ENCODE data around the gene DDAH2. TPM values are rescaled to one million over a fixed set of nuclear protein-coding genes. Genes with fewer than 3 reads are reported as not detected.

The DDAH2 gene
- total RNA-seq, 1 donor from 2014 or later, result 142 TPM

DNA sequence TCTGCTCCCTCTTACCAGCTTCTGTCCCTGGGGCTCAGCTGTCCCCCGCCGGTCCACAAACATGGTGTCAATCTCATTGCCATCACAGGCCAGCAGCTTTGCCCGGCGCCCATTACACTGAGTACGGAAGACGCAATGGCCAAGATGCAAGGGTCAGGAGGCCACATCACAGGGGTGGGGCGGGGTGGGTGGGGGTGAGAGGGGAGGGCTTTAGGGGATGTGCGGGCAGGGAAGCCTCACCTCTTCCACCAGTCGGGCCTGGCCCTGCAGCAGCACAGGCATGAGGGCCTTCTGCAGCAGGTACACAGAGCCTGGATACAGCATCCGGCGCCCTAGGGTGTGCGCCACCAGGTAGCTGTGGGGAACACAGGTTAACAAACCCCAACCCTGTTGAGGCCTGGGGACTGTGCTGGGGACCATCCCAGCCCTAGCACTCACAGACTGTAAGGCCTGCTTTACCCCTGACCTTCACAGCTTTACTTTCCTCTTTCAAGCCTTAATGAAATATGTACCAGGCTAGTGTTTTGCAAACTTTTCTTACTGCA, 37.5 kb downstream of the DDAH2 start:
- Mint-ChIP-seq H3K36me3 (peaks cover 28% of the 10 kb centered on the region), H3K27ac (no peak overlapping the region), H3K4me3 (no peak overlapping the region), H3K9me3 (no peaks in the 10 kb centered on the region), H3K4me1 (peaks cover 8% of the 10 kb centered on the region), H3K27me3 (ENCODE audit: low read depth) (no peaks in the 10 kb centered on the region)
- TF ChIP-seq, protein P1, sequence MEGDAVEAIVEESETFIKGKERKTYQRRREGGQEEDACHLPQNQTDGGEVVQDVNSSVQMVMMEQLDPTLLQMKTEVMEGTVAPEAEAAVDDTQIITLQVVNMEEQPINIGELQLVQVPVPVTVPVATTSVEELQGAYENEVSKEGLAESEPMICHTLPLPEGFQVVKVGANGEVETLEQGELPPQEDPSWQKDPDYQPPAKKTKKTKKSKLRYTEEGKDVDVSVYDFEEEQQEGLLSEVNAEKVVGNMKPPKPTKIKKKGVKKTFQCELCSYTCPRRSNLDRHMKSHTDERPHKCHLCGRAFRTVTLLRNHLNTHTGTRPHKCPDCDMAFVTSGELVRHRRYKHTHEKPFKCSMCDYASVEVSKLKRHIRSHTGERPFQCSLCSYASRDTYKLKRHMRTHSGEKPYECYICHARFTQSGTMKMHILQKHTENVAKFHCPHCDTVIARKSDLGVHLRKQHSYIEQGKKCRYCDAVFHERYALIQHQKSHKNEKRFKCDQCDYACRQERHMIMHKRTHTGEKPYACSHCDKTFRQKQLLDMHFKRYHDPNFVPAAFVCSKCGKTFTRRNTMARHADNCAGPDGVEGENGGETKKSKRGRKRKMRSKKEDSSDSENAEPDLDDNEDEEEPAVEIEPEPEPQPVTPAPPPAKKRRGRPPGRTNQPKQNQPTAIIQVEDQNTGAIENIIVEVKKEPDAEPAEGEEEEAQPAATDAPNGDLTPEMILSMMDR (IDR thresholded peaks at IDR 0.05; ENCODE audit: unreplicated experiment), result no peak
- DNase-seq (ENCODE audit: low spot score in 2 of 2, unreplicated experiment in 2 of 2), result no peak

DNA sequence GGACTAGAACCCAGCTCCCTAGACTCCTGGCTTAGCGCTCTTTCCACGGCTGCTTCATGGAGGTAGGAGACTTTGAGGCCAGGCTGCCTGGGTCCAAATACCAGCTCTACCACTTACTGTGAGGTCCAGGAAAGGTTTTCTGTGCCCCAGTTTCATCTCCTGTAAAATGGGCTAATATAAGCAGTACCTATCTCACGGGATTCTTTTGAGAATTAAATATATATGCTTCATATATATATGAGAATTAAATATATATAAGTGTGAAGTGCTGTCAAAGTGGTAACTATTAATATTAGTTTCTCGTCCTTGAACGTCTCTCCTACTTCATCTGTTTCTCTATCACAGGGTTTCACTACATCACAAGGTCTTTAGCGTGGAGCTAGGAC, 38.0 kb downstream of the DDAH2 start:
- TF ChIP-seq, protein P1 (IDR thresholded peaks at IDR 0.05; ENCODE audit: unreplicated experiment), result no peak
- no peak for DNase-seq (ENCODE audit: low spot score in 2 of 2, unreplicated experiment in 2 of 2)
- Mint-ChIP-seq H3K36me3 (peaks cover 32% of the 10 kb centered on the region), H3K4me3 (no peak overlapping the region), H3K27me3 (ENCODE audit: low read depth) (no peaks in the 10 kb centered on the region), H3K27ac (peak overlapping the region; percentile 69), H3K4me1 (peaks cover 6% of the 10 kb centered on the region), H3K9me3 (no peaks in the 10 kb centered on the region)

DNA sequence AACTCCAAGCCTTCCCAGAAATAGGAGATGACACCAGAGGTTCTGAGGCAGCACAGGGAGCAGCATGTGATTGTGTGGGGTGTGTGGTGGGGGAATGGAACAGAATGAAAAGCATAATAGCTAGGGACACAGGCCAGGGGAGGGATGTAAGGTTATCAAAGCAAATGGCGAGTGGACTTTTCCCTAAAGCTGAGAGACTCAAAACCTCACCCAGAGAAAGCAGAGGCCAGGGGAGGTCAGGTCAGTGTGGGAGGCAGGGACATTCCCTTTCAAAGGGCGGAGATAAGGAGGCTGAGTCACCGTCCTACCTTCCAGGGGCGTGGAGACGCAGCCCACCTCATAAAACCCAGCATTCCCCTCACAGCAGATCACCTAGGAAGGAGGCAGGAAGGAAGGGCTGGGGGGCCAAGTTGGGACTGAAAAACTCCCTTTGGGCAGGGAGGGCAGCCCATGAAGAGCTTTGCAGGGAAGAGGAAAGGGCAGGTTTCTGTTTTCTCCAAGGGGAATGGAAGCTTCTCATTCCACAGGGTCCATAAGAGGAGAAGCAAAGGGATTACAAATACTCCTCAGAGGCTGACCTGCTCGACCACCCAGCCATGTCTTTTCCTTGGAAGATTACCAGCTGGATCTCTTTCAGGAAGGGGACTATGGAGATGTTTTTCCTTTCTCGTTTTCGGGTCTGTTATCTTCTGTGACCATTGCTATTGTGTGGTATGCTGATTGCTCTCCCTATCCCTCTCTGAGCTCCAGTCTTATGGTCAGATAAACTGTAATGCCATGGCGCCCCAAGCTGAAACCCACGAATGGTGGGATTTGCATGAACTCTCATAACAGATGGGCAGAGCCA, 38.6 kb downstream of the DDAH2 start:
- no peak overlapping the region for H3K4me3 Mint-ChIP-seq
- H3K9me3 Mint-ChIP-seq, result no peaks in the 10 kb centered on the region
- peak overlapping the region; percentile 69 for H3K27ac Mint-ChIP-seq
- no peak for DNase-seq (ENCODE audit: low spot score in 2 of 2, unreplicated experiment in 2 of 2)
- H3K27me3 Mint-ChIP-seq (ENCODE audit: low read depth), result no peaks in the 10 kb centered on the region
- TF ChIP-seq, protein P1 (IDR thresholded peaks at IDR 0.05; ENCODE audit: unreplicated experiment), result no peak
- peaks cover 37% of the 10 kb centered on the region for H3K36me3 Mint-ChIP-seq
- peaks cover 6% of the 10 kb centered on the region for H3K4me1 Mint-ChIP-seq

DNA sequence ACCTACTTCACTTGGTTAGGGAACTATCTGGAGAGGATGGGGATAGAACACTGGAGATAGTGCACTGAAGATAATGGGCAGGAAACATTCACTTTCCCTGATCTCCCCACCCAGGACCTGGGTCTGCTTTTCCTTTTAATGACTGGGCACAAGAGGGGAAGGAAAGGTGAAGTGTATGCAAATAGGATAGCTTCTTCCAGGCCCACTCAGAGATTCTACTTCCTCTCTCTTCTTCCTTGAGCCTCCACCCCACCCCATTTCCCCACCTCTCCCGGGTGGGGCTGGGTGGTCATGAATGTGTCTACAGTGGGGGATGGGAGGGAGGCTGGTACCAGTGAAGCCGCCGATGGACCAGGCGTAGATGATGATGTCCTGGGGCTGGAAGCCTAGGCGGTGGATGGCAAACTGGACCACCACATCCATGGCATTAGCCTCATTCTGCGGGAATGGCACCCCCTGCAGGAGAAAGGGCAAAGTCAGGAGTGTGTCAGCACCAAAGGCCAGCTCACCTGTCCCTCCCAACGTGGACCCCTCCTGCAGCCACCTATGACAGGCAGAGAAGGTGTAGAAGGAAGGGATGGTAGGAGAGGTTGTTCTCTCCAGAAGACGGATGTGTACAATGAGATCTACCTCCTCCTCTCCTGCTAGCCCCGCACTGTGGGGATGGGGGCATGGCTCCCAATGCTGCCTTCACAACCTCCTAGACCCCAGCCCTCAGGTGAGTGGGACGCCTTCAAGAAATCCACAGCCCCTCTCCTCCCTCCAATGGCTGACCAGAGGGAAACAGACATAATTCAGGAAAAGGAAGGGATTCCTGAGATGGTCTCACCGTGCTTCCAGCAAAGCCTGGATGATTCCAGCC, 39.6 kb downstream of the DDAH2 start:
- no peaks in the 10 kb centered on the region for H3K27me3 Mint-ChIP-seq (ENCODE audit: low read depth)
- peak overlapping the region; percentile 69 for H3K27ac Mint-ChIP-seq
- H3K9me3 Mint-ChIP-seq, result no peaks in the 10 kb centered on the region
- H3K4me3 Mint-ChIP-seq, result no peak overlapping the region
- H3K4me1 Mint-ChIP-seq, result peaks cover 6% of the 10 kb centered on the region
- H3K36me3 Mint-ChIP-seq, result peaks cover 37% of the 10 kb centered on the region
- TF ChIP-seq, protein P1 (IDR thresholded peaks at IDR 0.05; ENCODE audit: unreplicated experiment), result no peak
- DNase-seq (ENCODE audit: low spot score in 2 of 2, unreplicated experiment in 2 of 2), result no peak

DNA sequence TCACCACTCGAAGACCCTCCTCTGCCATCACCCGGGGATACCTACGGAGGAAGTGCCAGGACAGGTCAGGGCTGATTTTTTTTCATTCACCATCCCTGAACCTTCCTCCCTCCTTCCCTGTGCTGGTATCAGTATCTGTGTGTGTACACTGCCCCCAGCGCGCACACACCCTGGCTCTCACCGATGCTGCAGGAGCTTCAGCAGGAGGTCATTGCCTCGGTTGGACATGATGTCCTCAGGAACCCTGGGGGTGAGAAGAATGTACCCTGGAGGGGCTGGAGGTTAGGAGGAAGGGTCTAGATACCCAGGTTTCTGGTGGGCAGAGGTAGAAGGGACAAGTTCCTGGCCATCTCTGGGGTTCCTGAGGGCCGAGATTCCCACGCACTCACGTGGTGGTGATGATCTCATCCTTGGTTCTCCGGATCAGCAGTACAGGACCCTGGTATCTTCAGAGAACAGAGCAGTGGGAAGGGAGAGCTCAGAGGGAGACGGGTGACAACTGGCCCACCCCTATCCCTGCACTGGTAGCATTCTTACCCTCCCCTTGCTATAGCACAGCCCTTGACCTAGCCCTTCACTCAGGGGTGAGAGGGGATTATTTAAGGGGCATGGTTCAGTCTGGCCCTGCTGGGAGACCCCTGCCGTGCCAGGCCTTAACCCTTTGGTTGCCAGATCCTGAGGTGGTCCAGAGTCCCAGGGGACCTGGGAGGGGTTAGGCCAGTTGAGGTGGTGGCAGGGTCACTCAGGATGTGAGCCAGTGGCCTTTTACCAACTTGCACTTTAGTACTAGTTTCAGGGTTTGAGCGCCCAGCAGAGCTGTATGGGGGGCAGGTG, 41.0 kb downstream of the DDAH2 start:
- H3K4me1 Mint-ChIP-seq, result peaks cover 12% of the 10 kb centered on the region
- peaks cover 34% of the 10 kb centered on the region for H3K36me3 Mint-ChIP-seq
- H3K4me3 Mint-ChIP-seq, result no peak overlapping the region
- TF ChIP-seq, protein P1 (IDR thresholded peaks at IDR 0.05; ENCODE audit: unreplicated experiment), result no peak
- no peaks in the 10 kb centered on the region for H3K27me3 Mint-ChIP-seq (ENCODE audit: low read depth)
- no peak overlapping the region for H3K27ac Mint-ChIP-seq
- no peaks in the 10 kb centered on the region for H3K9me3 Mint-ChIP-seq
- no peak for DNase-seq (ENCODE audit: low spot score in 2 of 2, unreplicated experiment in 2 of 2)

All from mesothelial cell of epicardium (in vitro differentiated cells).